Tibial artery (tissue), 4 donors: ENCODE results near the gene PLD5.

Experiments used
- DNase-seq, 2 donors: peaks; one replicate each; pipeline ENCODE4 v3.0.0-alpha.2; 2019
- H3K27ac ChIP-seq, 2 donors: fragments of 200-600 bp; sonication (generic) in 1 of 2; 1 replicate in 1 of 2; 2 replicates in 1 of 2; pipeline ENCODE4 v1.5.1; 2018 to 2019; ENCODE audit warnings: mild to moderate bottlenecking in 1 of 2
- H3K27me3 ChIP-seq, 2 donors: fragments of 200-600 bp; sonication (generic) in 1 of 2; one replicate each; pipeline versions ENCODE4 v1.5.1 to v1.6.0; 2016 to 2019
- H3K36me3 ChIP-seq, 3 donors: fragments of 200-600 bp; sonication (generic) in 2 of 3; one replicate each; pipeline ENCODE4 v1.5.1; 2016 to 2019; ENCODE audit warnings: mild to moderate bottlenecking in 2 of 3
- H3K4me1 ChIP-seq, 4 donors: fragments of 200-600 bp; sonication (generic) in 2 of 4; 1 replicate in 3 of 4; 2 replicates in 1 of 4; pipeline ENCODE4 v1.5.1; 2016 to 2019
- H3K4me3 ChIP-seq, 2 donors: fragments of 200-600 bp; sonication (generic) in 1 of 2; 1 replicate in 1 of 2; 2 replicates in 1 of 2; pipeline ENCODE4 v1.5.1; 2018 to 2019; ENCODE audit warnings: mild to moderate bottlenecking in 2 of 2
- H3K9me3 ChIP-seq, 3 donors: fragments of 200-600 bp; sonication (generic) in 1 of 3; one replicate each; pipeline ENCODE4 v1.5.1; 2016 to 2019
- intact Hi-C: fragments of 100-400 bp; cut with DNase I; formaldehyde crosslinking; loops from one replicate; pipeline ENCODE4 v1.15.0; 2023; ENCODE audit warnings: low total_unique reads
- TF ChIP-seq, protein P1 (sequence below), 2 experiments: fragments of 200-600 bp in 1 of 2; fragments of 450-650 bp in 1 of 2; IDR thresholded peaks; one replicate each; pipeline ENCODE4 v1.5.1; 2017 to 2019; ENCODE audit warnings: antibody characterized with exemption in 2 of 2, mild to moderate bottlenecking in 1 of 2, moderate library complexity in 1 of 2

The PLD5 gene

DNA sequence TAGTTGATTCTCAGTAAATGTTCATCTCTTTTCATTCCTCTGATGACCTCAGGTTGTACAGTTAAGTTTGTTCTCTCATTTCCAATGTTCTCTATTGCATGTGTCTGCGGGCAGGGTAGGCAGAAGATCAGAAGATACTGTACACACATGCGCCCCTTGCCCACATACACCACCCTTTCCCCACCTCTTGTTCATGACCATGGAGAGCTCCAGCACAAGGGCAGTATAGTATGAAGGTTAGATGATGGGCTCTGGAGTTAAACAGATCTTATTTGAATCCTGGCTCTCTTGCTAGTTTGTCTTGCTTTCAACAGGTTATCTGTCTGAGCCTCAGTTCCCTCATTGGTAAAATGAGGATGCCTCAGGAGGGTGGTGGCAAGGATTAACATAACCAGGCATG lies 17.8 kb upstream of the PLD5 start:
- DNase-seq: no peak
- intact Hi-C loops: no loop called here
- Histone ChIP-seq H3K27ac (no peak overlapping the region), H3K9me3 (no peaks in the 10 kb centered on the region), H3K4me3 (no peak overlapping the region), H3K4me1 (no peaks in the 10 kb centered on the region), H3K27me3 (no peaks in the 10 kb centered on the region), H3K36me3 (no peaks in the 10 kb centered on the region)
- TF ChIP-seq, protein P1, sequence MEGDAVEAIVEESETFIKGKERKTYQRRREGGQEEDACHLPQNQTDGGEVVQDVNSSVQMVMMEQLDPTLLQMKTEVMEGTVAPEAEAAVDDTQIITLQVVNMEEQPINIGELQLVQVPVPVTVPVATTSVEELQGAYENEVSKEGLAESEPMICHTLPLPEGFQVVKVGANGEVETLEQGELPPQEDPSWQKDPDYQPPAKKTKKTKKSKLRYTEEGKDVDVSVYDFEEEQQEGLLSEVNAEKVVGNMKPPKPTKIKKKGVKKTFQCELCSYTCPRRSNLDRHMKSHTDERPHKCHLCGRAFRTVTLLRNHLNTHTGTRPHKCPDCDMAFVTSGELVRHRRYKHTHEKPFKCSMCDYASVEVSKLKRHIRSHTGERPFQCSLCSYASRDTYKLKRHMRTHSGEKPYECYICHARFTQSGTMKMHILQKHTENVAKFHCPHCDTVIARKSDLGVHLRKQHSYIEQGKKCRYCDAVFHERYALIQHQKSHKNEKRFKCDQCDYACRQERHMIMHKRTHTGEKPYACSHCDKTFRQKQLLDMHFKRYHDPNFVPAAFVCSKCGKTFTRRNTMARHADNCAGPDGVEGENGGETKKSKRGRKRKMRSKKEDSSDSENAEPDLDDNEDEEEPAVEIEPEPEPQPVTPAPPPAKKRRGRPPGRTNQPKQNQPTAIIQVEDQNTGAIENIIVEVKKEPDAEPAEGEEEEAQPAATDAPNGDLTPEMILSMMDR (IDR thresholded peaks at IDR 0.05): no peak

DNA sequence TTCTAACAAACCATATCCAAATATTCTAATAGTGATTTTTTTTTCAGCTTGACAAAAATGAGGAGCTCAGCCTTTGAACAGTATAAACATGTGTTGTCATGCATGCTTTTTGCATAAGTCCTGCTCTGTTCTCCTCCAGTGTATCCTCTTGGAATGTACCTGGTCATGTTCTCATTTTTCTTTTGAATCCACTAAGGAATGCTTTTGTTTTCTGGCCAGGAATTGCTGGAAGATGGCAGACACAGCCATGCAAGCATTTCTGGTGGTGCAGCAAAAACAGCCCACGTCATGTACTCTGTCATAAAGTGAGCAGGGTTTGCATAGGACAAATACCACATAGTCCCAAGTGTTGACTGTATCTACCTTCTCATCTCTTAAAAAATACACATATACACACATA lies 11.5 kb upstream of the PLD5 start:
- no peaks in the 10 kb centered on the region for H3K36me3 ChIP-seq
- no peaks in the 10 kb centered on the region for H3K27me3 ChIP-seq
- no peaks in the 10 kb centered on the region for H3K4me1 ChIP-seq
- no peaks in the 10 kb centered on the region for H3K9me3 ChIP-seq
- H3K4me3 ChIP-seq: no peak overlapping the region
- DNase-seq: no peak
- H3K27ac ChIP-seq: no peak overlapping the region
- intact Hi-C loops: no loop called here
- TF ChIP-seq, protein P1 (IDR thresholded peaks at IDR 0.05): no peak

DNA sequence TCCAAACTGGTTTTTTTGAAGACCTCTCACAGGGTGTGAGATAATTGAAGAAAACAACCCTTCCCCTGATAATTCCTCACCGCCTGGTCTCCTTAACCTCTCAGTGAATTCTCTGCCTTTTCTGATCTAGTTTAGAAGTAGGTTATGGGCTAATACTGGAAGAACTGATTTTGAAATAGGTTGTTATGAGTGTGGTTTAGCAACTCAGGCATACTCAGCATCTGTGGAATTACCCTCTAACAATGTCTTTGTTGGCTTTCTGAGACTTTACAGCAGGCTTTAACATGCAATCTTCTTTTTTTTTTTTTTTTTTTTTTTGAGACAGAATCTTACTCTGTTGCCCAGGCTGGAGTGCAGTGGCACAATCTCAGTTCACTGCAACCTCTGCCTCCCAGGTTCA lies 10.3 kb upstream of the PLD5 start:
- Histone ChIP-seq H3K4me1 (no peaks in the 10 kb centered on the region), H3K27ac (no peak overlapping the region), H3K4me3 (no peak overlapping the region), H3K27me3 (no peaks in the 10 kb centered on the region), H3K9me3 (no peaks in the 10 kb centered on the region), H3K36me3 (no peaks in the 10 kb centered on the region)
- intact Hi-C loops: no loop called here
- TF ChIP-seq, protein P1 (IDR thresholded peaks at IDR 0.05): no peak
- no peak for DNase-seq

DNA sequence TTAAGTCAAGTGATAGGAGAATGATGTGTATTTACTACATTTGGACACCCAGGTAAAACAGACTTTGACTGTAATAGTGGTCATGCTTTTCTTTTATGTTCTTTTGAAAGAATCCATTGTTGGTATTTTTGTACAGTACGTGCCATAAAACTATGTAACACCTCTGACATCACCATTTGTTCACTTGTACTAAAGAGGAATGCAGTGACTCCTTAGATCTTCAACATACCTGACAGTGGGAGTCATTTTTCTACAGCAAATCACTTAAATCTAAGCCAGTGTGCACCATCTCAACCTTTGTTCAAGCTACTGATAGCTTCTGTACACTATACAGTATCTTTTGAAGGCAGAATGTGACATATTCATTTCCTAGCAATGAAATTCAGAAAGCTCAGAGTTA lies 6.3 kb upstream of the PLD5 start:
- no peak overlapping the region for H3K4me3 ChIP-seq
- no peak for DNase-seq
- intact Hi-C loops: no loop called here
- no peak overlapping the region for H3K27ac ChIP-seq
- TF ChIP-seq, protein P1 (IDR thresholded peaks at IDR 0.05): no peak
- H3K27me3 ChIP-seq: no peaks in the 10 kb centered on the region
- H3K36me3 ChIP-seq: no peaks in the 10 kb centered on the region
- H3K4me1 ChIP-seq: no peaks in the 10 kb centered on the region
- no peaks in the 10 kb centered on the region for H3K9me3 ChIP-seq

DNA sequence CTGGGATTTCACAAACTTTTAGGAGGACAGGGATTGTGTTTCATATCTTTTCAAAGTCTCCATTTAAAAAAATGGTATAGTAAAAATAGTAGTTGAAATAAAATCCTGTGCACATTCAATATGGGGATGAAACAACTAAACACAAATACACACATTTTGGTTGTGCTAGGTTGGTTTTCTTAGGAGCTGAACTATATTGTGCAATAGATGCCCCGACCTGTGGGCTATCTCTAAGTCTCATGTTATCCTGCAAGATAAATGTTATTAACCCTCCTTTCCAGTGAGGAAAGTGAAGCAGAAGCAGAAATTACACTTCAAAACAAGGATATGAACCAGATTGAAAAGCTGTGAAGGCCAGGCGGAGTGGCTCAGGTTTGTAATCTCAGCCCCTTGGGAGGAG lies 1.3 kb upstream of the PLD5 start:
- intact Hi-C loops: no loop called here
- no peaks in the 10 kb centered on the region for H3K9me3 ChIP-seq
- H3K4me1 ChIP-seq: peaks cover 0 to 23% (median 9%) of the 10 kb centered on the region in 4 donors
- no peaks in the 10 kb centered on the region for H3K27me3 ChIP-seq
- no peaks in the 10 kb centered on the region for H3K36me3 ChIP-seq
- no peak for DNase-seq
- no peak overlapping the region for H3K27ac ChIP-seq
- TF ChIP-seq, protein P1 (IDR thresholded peaks at IDR 0.05): no peak
- H3K4me3 ChIP-seq: peak overlapping the region in 1 of 2 donors; percentile 79

DNA sequence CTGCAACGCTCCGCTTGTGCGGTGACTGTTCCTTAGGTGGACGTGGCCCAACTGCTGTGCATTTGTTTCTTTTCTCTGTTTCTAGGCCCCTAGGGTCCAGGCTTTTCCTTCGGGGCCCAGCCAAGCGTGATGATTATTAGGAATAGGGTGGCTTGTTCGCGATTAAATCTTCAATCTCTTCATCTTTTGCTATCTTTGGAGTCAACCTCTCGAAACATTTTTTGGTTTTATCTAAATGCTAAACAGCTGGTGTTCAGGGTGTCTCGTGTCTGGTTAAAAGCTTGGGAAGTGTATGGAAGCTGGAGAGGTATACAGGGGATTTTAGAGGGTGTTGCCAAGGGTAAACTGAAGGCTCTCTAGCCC lies 844 bp upstream of the PLD5 start:
- Histone ChIP-seq H3K27ac (peak overlapping the region; percentile 58 to 61), H3K9me3 (no peaks in the 10 kb centered on the region), H3K36me3 (no peaks in the 10 kb centered on the region), H3K27me3 (no peaks in the 10 kb centered on the region), H3K4me3 (peak overlapping the region; percentile 66 to 79), H3K4me1 (peaks cover 0 to 23% (median 9%) of the 10 kb centered on the region in 4 donors)
- intact Hi-C loops: no loop called here
- TF ChIP-seq, protein P1 (IDR thresholded peaks at IDR 0.05): no peak
- no peak for DNase-seq
